Neural progenitor cell (in vitro differentiated cells): ENCODE data around the gene ADGB.

Experiments
- EZH2 ChIP-seq: fragments of 200-600 bp; sonication (generic); IDR thresholded peaks from 2 replicates; pipeline ENCODE4 v1.6.1; 2017; ENCODE audit warnings: antibody characterized with exemption, mild to moderate bottlenecking, moderate library complexity
- TF ChIP-seq, protein P1 (sequence below): fragments of 200-600 bp; sonication (generic); IDR thresholded peaks from 2 replicates; pipeline ENCODE4 v1.5.1; 2017; ENCODE audit warnings: antibody characterized with exemption, mild to moderate bottlenecking

DNA sequence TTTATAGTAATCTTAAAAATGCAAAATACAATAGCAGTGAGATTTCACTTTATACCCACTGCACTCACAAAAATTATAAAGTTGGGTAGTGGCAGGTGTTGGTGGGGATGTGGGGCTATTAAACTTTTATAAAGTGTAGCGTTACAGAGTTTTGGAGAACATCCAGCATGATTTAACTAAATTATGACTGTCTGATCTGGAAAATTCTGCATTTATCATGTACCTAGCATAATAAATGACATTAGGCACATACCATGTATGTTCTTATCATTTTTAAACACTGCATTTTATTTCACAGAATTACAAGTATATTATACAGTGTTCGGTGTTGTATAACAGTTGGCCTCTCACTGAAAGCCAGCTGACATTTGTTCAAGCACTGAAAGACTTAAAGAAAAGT, 169.9 kb downstream of the ADGB start:
- TF ChIP-seq EZH2: no peak
- TF ChIP-seq, protein P1, sequence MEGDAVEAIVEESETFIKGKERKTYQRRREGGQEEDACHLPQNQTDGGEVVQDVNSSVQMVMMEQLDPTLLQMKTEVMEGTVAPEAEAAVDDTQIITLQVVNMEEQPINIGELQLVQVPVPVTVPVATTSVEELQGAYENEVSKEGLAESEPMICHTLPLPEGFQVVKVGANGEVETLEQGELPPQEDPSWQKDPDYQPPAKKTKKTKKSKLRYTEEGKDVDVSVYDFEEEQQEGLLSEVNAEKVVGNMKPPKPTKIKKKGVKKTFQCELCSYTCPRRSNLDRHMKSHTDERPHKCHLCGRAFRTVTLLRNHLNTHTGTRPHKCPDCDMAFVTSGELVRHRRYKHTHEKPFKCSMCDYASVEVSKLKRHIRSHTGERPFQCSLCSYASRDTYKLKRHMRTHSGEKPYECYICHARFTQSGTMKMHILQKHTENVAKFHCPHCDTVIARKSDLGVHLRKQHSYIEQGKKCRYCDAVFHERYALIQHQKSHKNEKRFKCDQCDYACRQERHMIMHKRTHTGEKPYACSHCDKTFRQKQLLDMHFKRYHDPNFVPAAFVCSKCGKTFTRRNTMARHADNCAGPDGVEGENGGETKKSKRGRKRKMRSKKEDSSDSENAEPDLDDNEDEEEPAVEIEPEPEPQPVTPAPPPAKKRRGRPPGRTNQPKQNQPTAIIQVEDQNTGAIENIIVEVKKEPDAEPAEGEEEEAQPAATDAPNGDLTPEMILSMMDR: no peak
